ENCODE data around the gene FAM9C. TPM values are rescaled to one million over a fixed set of nuclear protein-coding genes. Genes with fewer than 3 reads are reported as not detected.

The FAM9C gene
- total RNA-seq, 1 donor from 2014 or later = not detected

- Mint-ChIP-seq H3K4me3 (ENCODE audit: unreplicated experiment) (no peak overlapping the region), H3K9me3 (ENCODE audit: unreplicated experiment) (no peaks in the 10 kb centered on the region), H3K36me3 (ENCODE audit: unreplicated experiment) (no peaks in the 10 kb centered on the region), H3K4me1 (ENCODE audit: low read depth, unreplicated experiment) (no peaks in the 10 kb centered on the region), H3K27ac (ENCODE audit: unreplicated experiment) (no peak overlapping the region), H3K27me3 (ENCODE audit: unreplicated experiment) (no peaks in the 10 kb centered on the region)
- TF ChIP-seq CTCF (IDR thresholded peaks at IDR 0.05; ENCODE audit: partially characterized antibody, unreplicated experiment) = no peak
- DNase-seq = no peak
Observed at GRCh38 chrX:13050151-13050550, 5.7 kb upstream of the FAM9C start.

GRCh38 chrX:13048280-13048679 is 3.9 kb upstream of the FAM9C start:
- no peak for DNase-seq
- Mint-ChIP-seq H3K27ac (ENCODE audit: unreplicated experiment) (no peak overlapping the region), H3K27me3 (ENCODE audit: unreplicated experiment) (no peaks in the 10 kb centered on the region), H3K4me3 (ENCODE audit: unreplicated experiment) (no peak overlapping the region), H3K4me1 (ENCODE audit: low read depth, unreplicated experiment) (no peaks in the 10 kb centered on the region), H3K36me3 (ENCODE audit: unreplicated experiment) (no peaks in the 10 kb centered on the region), H3K9me3 (ENCODE audit: unreplicated experiment) (no peaks in the 10 kb centered on the region)
- TF ChIP-seq CTCF (IDR thresholded peaks at IDR 0.05; ENCODE audit: partially characterized antibody, unreplicated experiment) = no peak

GRCh38 chrX:13047759-13048158 is 3.3 kb upstream of the FAM9C start:
- Mint-ChIP-seq H3K36me3 (ENCODE audit: unreplicated experiment) (no peaks in the 10 kb centered on the region), H3K4me1 (ENCODE audit: low read depth, unreplicated experiment) (no peaks in the 10 kb centered on the region), H3K9me3 (ENCODE audit: unreplicated experiment) (no peaks in the 10 kb centered on the region), H3K4me3 (ENCODE audit: unreplicated experiment) (no peak overlapping the region), H3K27ac (ENCODE audit: unreplicated experiment) (no peak overlapping the region), H3K27me3 (ENCODE audit: unreplicated experiment) (no peaks in the 10 kb centered on the region)
- DNase-seq = no peak
- no peak for TF ChIP-seq CTCF (IDR thresholded peaks at IDR 0.05; ENCODE audit: partially characterized antibody, unreplicated experiment)

GRCh38 chrX:13046141-13046855 is 1.9 kb upstream of the FAM9C start:
- Mint-ChIP-seq H3K27me3 (ENCODE audit: unreplicated experiment) (no peaks in the 10 kb centered on the region), H3K36me3 (ENCODE audit: unreplicated experiment) (no peaks in the 10 kb centered on the region), H3K4me1 (ENCODE audit: low read depth, unreplicated experiment) (no peaks in the 10 kb centered on the region), H3K9me3 (ENCODE audit: unreplicated experiment) (no peaks in the 10 kb centered on the region), H3K27ac (ENCODE audit: unreplicated experiment) (no peak overlapping the region), H3K4me3 (ENCODE audit: unreplicated experiment) (no peak overlapping the region)
- no peak for DNase-seq
- no peak for TF ChIP-seq CTCF (IDR thresholded peaks at IDR 0.05; ENCODE audit: partially characterized antibody, unreplicated experiment)

- H3K27ac Mint-ChIP-seq (ENCODE audit: unreplicated experiment) = no peak overlapping the region
- no peaks in the 10 kb centered on the region for H3K36me3 Mint-ChIP-seq (ENCODE audit: unreplicated experiment)
- H3K4me3 Mint-ChIP-seq (ENCODE audit: unreplicated experiment) = no peak overlapping the region
- no peak for TF ChIP-seq CTCF (IDR thresholded peaks at IDR 0.05; ENCODE audit: partially characterized antibody, unreplicated experiment)
- DNase-seq = no peak
- no peaks in the 10 kb centered on the region for H3K27me3 Mint-ChIP-seq (ENCODE audit: unreplicated experiment)
- H3K9me3 Mint-ChIP-seq (ENCODE audit: unreplicated experiment) = no peaks in the 10 kb centered on the region
- no peaks in the 10 kb centered on the region for H3K4me1 Mint-ChIP-seq (ENCODE audit: low read depth, unreplicated experiment)
Observed at GRCh38 chrX:13043938-13044337, 482 bp downstream of the FAM9C start.
